ENCODE data around the gene SSTR4.

Gene SSTR4

GRCh38 chr20:23049201-23050075 is 14.3 kb downstream of the SSTR4 start, which contains the start of gene THBD:
Gene THBD (minus strand): TSS chr20:23049672. CDS start chr20:23049504, 168 bp downstream.
- Histone ChIP-seq H3K9me3 (no peaks in the 10 kb centered on the region), H3K27me3 (peaks cover 63% of the 10 kb centered on the region), H4K20me1 (0 out of 2 replicates have a peak, but pooled peaks cover 13% of the 10 kb centered on the region), H3K9ac (no peak within 1 kb of the TSS; the same call in none of the 2 replicates), H3K4me3 (peak within 1 kb of the TSS; percentile 69), H3K4me2 (peak within 1 kb of the TSS; percentile 98), H3K27ac (no peak within 1 kb of the TSS), H3K36me3 (no peaks in the 10 kb centered on the region), H3K4me1 (peaks cover 36% of the 10 kb centered on the region)
- TF ChIP-seq Cebpa-rat (IDR thresholded peaks at IDR 0.05), result no peak

GRCh38 chr20:23050076-23050838 is 15.1 kb downstream of the SSTR4 start:
- Histone ChIP-seq H3K36me3 (no peaks in the 10 kb centered on the region), H4K20me1 (0 out of 2 replicates have a peak, but pooled peaks cover 13% of the 10 kb centered on the region), H3K9ac (no peak overlapping the region), H3K9me3 (no peaks in the 10 kb centered on the region), H3K27me3 (peaks cover 63% of the 10 kb centered on the region), H3K4me2 (peak overlapping the region; percentile 98), H3K4me1 (peaks cover 36% of the 10 kb centered on the region), H3K27ac (no peak overlapping the region), H3K4me3 (peak overlapping the region; percentile 69; the same call in 1 of the 2 replicates)
- TF ChIP-seq Cebpa-rat (IDR thresholded peaks at IDR 0.05), result no peak

GRCh38 chr20:23050847-23051627 is 15.9 kb downstream of the SSTR4 start:
- no peak overlapping the region for H3K4me3 ChIP-seq

GRCh38 chr20:23052904-23053303 is 17.8 kb downstream of the SSTR4 start:
- peaks cover 33% of the 10 kb centered on the region for H3K4me1 ChIP-seq
- H3K27ac ChIP-seq, result no peak overlapping the region
- peaks cover 7% of the 10 kb centered on the region for H3K9me3 ChIP-seq
- peak overlapping the region; percentile 40 for H3K4me2 ChIP-seq
- no peak overlapping the region for H3K4me3 ChIP-seq
- TF ChIP-seq Cebpa-rat (IDR thresholded peaks at IDR 0.05), result no peak
- H3K9ac ChIP-seq, result no peak overlapping the region
- peaks cover 53% of the 10 kb centered on the region for H3K27me3 ChIP-seq
- no peaks in the 10 kb centered on the region for H3K36me3 ChIP-seq
- 0 out of 2 replicates have a peak, but pooled peaks cover 10% of the 10 kb centered on the region for H4K20me1 ChIP-seq

More at GRCh38 chr20:23050847-23051627, 15.9 kb downstream of the SSTR4 start:
- H3K27me3 ChIP-seq, result peaks cover 63% of the 10 kb centered on the region
- no peak for TF ChIP-seq Cebpa-rat (IDR thresholded peaks at IDR 0.05)
- no peaks in the 10 kb centered on the region for H3K36me3 ChIP-seq
- H3K9me3 ChIP-seq, result no peaks in the 10 kb centered on the region
- H3K4me1 ChIP-seq, result peaks cover 36% of the 10 kb centered on the region
- H4K20me1 ChIP-seq, result 0 out of 2 replicates have a peak, but pooled peaks cover 13% of the 10 kb centered on the region
- no peak overlapping the region for H3K27ac ChIP-seq
- no peak overlapping the region for H3K4me2 ChIP-seq
- no peak overlapping the region for H3K9ac ChIP-seq

GRCh38 chr20:23058240-23058639 is 23.1 kb downstream of the SSTR4 start:
- H3K27ac ChIP-seq, result no peak overlapping the region
- H3K9ac ChIP-seq, result no peak overlapping the region

GRCh38 chr20:23059001-23059400 is 23.9 kb downstream of the SSTR4 start:
- Histone ChIP-seq H3K4me1 (peaks cover 44% of the 10 kb centered on the region), H3K27me3 (no peaks in the 10 kb centered on the region), H3K4me2 (no peak overlapping the region), H3K27ac (no peak overlapping the region), H3K4me3 (no peak overlapping the region), H3K36me3 (no peaks in the 10 kb centered on the region), H4K20me1 (no peaks in the 10 kb centered on the region), H3K9me3 (peaks cover 7% of the 10 kb centered on the region), H3K9ac (no peak overlapping the region)
- no peak for TF ChIP-seq Cebpa-rat (IDR thresholded peaks at IDR 0.05)

More at GRCh38 chr20:23058240-23058639, 23.1 kb downstream of the SSTR4 start:
- Histone ChIP-seq H4K20me1 (no peaks in the 10 kb centered on the region), H3K4me2 (no peak overlapping the region), H3K4me3 (no peak overlapping the region), H3K27me3 (no peaks in the 10 kb centered on the region; the same call in 1 of the 2 replicates), H3K36me3 (no peaks in the 10 kb centered on the region), H3K4me1 (peaks cover 39% of the 10 kb centered on the region), H3K9me3 (peaks cover 7% of the 10 kb centered on the region)
- TF ChIP-seq Cebpa-rat (IDR thresholded peaks at IDR 0.05), result no peak

- peak overlapping the region; percentile 70 for H3K4me2 ChIP-seq
- H3K27me3 ChIP-seq, result no peaks in the 10 kb centered on the region
- no peak overlapping the region for H3K9ac ChIP-seq
- no peaks in the 10 kb centered on the region for H3K36me3 ChIP-seq
- H3K4me3 ChIP-seq, result no peak overlapping the region
- peaks cover 7% of the 10 kb centered on the region for H3K9me3 ChIP-seq
- no peak overlapping the region for H3K27ac ChIP-seq
- TF ChIP-seq Cebpa-rat (IDR thresholded peaks at IDR 0.05), result no peak
- no peaks in the 10 kb centered on the region for H4K20me1 ChIP-seq
- H3K4me1 ChIP-seq, result peaks cover 44% of the 10 kb centered on the region
Measured at GRCh38 chr20:23059846-23060245, 24.7 kb downstream of the SSTR4 start.

GRCh38 chr20:23060629-23061028 is 25.5 kb downstream of the SSTR4 start:
- peak overlapping the region; percentile 70; the same call in 1 of the 2 replicates for H3K4me2 ChIP-seq
- no peaks in the 10 kb centered on the region for H3K36me3 ChIP-seq
- H3K27ac ChIP-seq, result no peak overlapping the region
- H3K4me1 ChIP-seq, result peaks cover 44% of the 10 kb centered on the region
- peaks cover 7% of the 10 kb centered on the region for H3K9me3 ChIP-seq
- no peak for TF ChIP-seq Cebpa-rat (IDR thresholded peaks at IDR 0.05)
- H3K4me3 ChIP-seq, result no peak overlapping the region
- H3K27me3 ChIP-seq, result no peaks in the 10 kb centered on the region
- no peaks in the 10 kb centered on the region for H4K20me1 ChIP-seq
- H3K9ac ChIP-seq, result no peak overlapping the region

- Histone ChIP-seq H3K27ac (peak overlapping the region; percentile 24; the same call in 1 of the 2 replicates), H4K20me1 (no peaks in the 10 kb centered on the region), H3K27me3 (no peaks in the 10 kb centered on the region), H3K4me3 (no peak overlapping the region), H3K4me2 (peak overlapping the region; percentile 70), H3K9me3 (peaks cover 7% of the 10 kb centered on the region), H3K9ac (no peak overlapping the region), H3K36me3 (no peaks in the 10 kb centered on the region), H3K4me1 (peaks cover 44% of the 10 kb centered on the region)
- no peak for TF ChIP-seq Cebpa-rat (IDR thresholded peaks at IDR 0.05)
Measured at GRCh38 chr20:23061262-23061661, 26.1 kb downstream of the SSTR4 start.

Measured in BLaER1 (cell line).